Keratinocyte (primary cell): Measurements from ENCODE around the gene PRPF6.

Source experiments
- CTCF ChIP-seq, 3 experiments: IDR thresholded peaks in 1 of 3; conservative IDR thresholded peaks in 1 of 3; optimal IDR thresholded peaks in 1 of 3; 2 replicates in 2 of 3; 3 replicates in 1 of 3; pipeline versions ENCODE3 to v1.5.1; 2011; ENCODE audit warnings: low read length in 3 of 3, mild to moderate bottlenecking in 3 of 3, moderate library complexity in 2 of 3, control low read depth in 1 of 3, inconsistent platforms in 1 of 3; ENCODE audit not compliant: insufficient read depth in 2 of 3; ENCODE audit errors: extremely low read depth in 1 of 3
- EZH2 ChIP-seq: IDR thresholded peaks from one replicate; pipeline ENCODE4 v1.6.1; 2012; ENCODE audit warnings: inconsistent platforms, mild to moderate bottlenecking, low read length, moderate library complexity

- TF ChIP-seq CTCF (optimal IDR thresholded peaks at IDR 0.05 in 1 of 3, IDR thresholded peaks at IDR 0.05 in 1 of 3, conservative IDR thresholded peaks at IDR 0.05 in 1 of 3; ENCODE audit: extremely low read depth in 1 of 3, insufficient read depth in 2 of 3, low read length in 3 of 3): no peak
- no peak for TF ChIP-seq EZH2
Measured at GRCh38 chr20:63966944-63967322, 14.0 kb upstream of the PRPF6 start.
